HepG2 (cell line): Measurements from ENCODE around the gene BACH2.

Experiments
- IKZF1 ChIP-seq: fragments of 450-650 bp; IDR thresholded peaks from 2 replicates; pipeline ENCODE4 v1.7.1; 2016
- KMT2A ChIP-seq: sonication (generic); formaldehyde crosslinking; IDR thresholded peaks from 2 replicates; pipeline ENCODE4 v1.4.0; 2020; ENCODE audit warnings: missing genetic modification reagents
- MEIS1 ChIP-seq: sonication (generic); formaldehyde crosslinking; IDR thresholded peaks from 2 replicates; pipeline ENCODE4 v1.9.0; 2021; ENCODE audit warnings: mild to moderate bottlenecking, missing genetic modification reagents, moderate library complexity, borderline replicate concordance
- NFATC3 ChIP-seq: sonication (generic); formaldehyde crosslinking; IDR thresholded peaks from 2 replicates; pipeline ENCODE4 v1.5.1; 2020; ENCODE audit warnings: mild to moderate bottlenecking, missing genetic modification reagents
- POLR2A ChIP-seq, 2 experiments: IDR thresholded peaks; 2 replicates each; pipeline ENCODE4 v1.6.1; 2011; ENCODE audit warnings: low read depth in 2 of 2, low read length in 2 of 2, mild to moderate bottlenecking in 1 of 2, moderate library complexity in 1 of 2; ENCODE audit not compliant: insufficient read depth in 1 of 2
- WIZ ChIP-seq: sonication (generic); formaldehyde crosslinking; IDR thresholded peaks from 2 replicates; pipeline ENCODE4 v1.5.1; 2020; ENCODE audit warnings: mild to moderate bottlenecking, missing genetic modification reagents
- TF ChIP-seq, protein P1 (sequence below): sonication (generic); formaldehyde crosslinking; conservative IDR thresholded peaks from 2 replicates; pipeline ENCODE4 v1.4.0; 2020; ENCODE audit warnings: missing genetic modification reagents
- TF ChIP-seq, protein P2 (sequence below): sonication (generic); formaldehyde crosslinking; conservative IDR thresholded peaks from 2 replicates; pipeline ENCODE4 v1.4.0; 2020; ENCODE audit warnings: missing genetic modification reagents
- TF ChIP-seq, protein P3 (sequence below): sonication (generic); formaldehyde crosslinking; IDR thresholded peaks from 2 replicates; pipeline ENCODE4 v1.9.0; 2021; ENCODE audit warnings: missing genetic modification reagents, borderline replicate concordance
- TF ChIP-seq, protein P4 (sequence below), 2 experiments: fragments of 450-650 bp in 1 of 2; sonication (generic) in 1 of 2; formaldehyde crosslinking in 1 of 2; IDR thresholded peaks; 2 replicates each; pipeline versions ENCODE4 v1.6.1 to v1.8.0; 2016 to 2022; ENCODE audit warnings: antibody characterized with exemption in 1 of 2, mild to moderate bottlenecking in 1 of 2, missing genetic modification reagents in 1 of 2
- TF ChIP-seq, protein P5 (sequence below): IDR thresholded peaks from 2 replicates; pipeline ENCODE4 v1.6.1; 2016; ENCODE audit warnings: low read depth, control low read depth
- TF ChIP-seq, protein P6 (sequence below), 2 experiments: sonication (generic) in 1 of 2; formaldehyde crosslinking in 1 of 2; IDR thresholded peaks; 2 replicates each; pipeline versions ENCODE4 v1.5.1 to v1.6.1; 2011 to 2020; ENCODE audit warnings: borderline replicate concordance in 1 of 2, low read depth in 1 of 2, low read length in 1 of 2, mild to moderate bottlenecking in 1 of 2, missing genetic modification reagents in 1 of 2, moderate library complexity in 1 of 2

DNA sequence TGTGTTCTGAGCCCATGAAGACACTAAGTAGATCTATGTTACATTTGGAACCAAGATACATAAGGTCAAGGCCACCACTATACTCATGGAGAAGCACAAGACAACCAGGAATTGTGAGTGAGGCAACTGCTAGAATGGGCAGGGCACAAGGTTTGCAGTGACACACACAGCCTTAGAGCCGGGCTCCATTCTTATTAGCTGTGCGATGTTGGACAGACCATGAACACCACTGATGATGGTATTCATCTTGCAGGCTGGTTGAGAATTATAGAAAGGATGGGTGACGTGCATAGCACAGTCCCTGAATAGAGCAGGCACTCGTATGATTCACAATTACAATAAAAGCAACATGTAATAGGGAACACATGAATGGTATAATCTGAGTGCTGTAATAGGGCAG is 229.9 kb downstream of the BACH2 start:
- TF ChIP-seq, protein P1, sequence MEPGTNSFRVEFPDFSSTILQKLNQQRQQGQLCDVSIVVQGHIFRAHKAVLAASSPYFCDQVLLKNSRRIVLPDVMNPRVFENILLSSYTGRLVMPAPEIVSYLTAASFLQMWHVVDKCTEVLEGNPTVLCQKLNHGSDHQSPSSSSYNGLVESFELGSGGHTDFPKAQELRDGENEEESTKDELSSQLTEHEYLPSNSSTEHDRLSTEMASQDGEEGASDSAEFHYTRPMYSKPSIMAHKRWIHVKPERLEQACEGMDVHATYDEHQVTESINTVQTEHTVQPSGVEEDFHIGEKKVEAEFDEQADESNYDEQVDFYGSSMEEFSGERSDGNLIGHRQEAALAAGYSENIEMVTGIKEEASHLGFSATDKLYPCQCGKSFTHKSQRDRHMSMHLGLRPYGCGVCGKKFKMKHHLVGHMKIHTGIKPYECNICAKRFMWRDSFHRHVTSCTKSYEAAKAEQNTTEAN (CRISPR knock-in tag), result no peak
- no peak for TF ChIP-seq IKZF1
- no peak for TF ChIP-seq KMT2A
- TF ChIP-seq, protein P2, sequence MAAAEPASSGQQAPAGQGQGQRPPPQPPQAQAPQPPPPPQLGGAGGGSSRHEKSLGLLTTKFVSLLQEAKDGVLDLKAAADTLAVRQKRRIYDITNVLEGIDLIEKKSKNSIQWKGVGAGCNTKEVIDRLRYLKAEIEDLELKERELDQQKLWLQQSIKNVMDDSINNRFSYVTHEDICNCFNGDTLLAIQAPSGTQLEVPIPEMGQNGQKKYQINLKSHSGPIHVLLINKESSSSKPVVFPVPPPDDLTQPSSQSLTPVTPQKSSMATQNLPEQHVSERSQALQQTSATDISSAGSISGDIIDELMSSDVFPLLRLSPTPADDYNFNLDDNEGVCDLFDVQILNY (CRISPR knock-in tag), result no peak
- TF ChIP-seq, protein P3, sequence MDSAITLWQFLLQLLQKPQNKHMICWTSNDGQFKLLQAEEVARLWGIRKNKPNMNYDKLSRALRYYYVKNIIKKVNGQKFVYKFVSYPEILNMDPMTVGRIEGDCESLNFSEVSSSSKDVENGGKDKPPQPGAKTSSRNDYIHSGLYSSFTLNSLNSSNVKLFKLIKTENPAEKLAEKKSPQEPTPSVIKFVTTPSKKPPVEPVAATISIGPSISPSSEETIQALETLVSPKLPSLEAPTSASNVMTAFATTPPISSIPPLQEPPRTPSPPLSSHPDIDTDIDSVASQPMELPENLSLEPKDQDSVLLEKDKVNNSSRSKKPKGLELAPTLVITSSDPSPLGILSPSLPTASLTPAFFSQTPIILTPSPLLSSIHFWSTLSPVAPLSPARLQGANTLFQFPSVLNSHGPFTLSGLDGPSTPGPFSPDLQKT, result no peak
- TF ChIP-seq, protein P4, sequence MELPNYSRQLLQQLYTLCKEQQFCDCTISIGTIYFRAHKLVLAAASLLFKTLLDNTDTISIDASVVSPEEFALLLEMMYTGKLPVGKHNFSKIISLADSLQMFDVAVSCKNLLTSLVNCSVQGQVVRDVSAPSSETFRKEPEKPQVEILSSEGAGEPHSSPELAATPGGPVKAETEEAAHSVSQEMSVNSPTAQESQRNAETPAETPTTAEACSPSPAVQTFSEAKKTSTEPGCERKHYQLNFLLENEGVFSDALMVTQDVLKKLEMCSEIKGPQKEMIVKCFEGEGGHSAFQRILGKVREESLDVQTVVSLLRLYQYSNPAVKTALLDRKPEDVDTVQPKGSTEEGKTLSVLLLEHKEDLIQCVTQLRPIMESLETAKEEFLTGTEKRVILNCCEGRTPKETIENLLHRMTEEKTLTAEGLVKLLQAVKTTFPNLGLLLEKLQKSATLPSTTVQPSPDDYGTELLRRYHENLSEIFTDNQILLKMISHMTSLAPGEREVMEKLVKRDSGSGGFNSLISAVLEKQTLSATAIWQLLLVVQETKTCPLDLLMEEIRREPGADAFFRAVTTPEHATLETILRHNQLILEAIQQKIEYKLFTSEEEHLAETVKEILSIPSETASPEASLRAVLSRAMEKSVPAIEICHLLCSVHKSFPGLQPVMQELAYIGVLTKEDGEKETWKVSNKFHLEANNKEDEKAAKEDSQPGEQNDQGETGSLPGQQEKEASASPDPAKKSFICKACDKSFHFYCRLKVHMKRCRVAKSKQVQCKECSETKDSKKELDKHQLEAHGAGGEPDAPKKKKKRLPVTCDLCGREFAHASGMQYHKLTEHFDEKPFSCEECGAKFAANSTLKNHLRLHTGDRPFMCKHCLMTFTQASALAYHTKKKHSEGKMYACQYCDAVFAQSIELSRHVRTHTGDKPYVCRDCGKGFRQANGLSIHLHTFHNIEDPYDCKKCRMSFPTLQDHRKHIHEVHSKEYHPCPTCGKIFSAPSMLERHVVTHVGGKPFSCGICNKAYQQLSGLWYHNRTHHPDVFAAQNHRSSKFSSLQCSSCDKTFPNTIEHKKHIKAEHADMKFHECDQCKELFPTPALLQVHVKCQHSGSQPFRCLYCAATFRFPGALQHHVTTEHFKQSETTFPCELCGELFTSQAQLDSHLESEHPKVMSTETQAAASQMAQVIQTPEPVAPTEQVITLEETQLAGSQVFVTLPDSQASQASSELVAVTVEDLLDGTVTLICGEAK (IDR thresholded peaks at IDR 0.05), result no peak
- TF ChIP-seq, protein P4 (CRISPR knock-in tag; IDR thresholded peaks at IDR 0.05), result no peak
- TF ChIP-seq, protein P5, sequence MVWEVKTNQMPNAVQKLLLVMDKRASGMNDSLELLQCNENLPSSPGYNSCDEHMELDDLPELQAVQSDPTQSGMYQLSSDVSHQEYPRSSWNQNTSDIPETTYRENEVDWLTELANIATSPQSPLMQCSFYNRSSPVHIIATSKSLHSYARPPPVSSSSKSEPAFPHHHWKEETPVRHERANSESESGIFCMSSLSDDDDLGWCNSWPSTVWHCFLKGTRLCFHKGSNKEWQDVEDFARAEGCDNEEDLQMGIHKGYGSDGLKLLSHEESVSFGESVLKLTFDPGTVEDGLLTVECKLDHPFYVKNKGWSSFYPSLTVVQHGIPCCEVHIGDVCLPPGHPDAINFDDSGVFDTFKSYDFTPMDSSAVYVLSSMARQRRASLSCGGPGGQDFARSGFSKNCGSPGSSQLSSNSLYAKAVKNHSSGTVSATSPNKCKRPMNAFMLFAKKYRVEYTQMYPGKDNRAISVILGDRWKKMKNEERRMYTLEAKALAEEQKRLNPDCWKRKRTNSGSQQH (CRISPR knock-in tag), result no peak
- TF ChIP-seq, protein P6, sequence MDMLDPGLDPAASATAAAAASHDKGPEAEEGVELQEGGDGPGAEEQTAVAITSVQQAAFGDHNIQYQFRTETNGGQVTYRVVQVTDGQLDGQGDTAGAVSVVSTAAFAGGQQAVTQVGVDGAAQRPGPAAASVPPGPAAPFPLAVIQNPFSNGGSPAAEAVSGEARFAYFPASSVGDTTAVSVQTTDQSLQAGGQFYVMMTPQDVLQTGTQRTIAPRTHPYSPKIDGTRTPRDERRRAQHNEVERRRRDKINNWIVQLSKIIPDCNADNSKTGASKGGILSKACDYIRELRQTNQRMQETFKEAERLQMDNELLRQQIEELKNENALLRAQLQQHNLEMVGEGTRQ (IDR thresholded peaks at IDR 0.05; ENCODE audit: low read depth, low read length), result no peak
- TF ChIP-seq, protein P6 (CRISPR knock-in tag; IDR thresholded peaks at IDR 0.05; ENCODE audit: borderline replicate concordance), result no peak
- TF ChIP-seq MEIS1 (CRISPR knock-in tag), result no peak
- TF ChIP-seq WIZ, result no peak
- no peak for TF ChIP-seq POLR2A (IDR thresholded peaks at IDR 0.05; ENCODE audit: insufficient read depth in 1 of 2, low read depth in 2 of 2, low read length in 2 of 2)
- no peak for TF ChIP-seq NFATC3
